ENCODE data around the gene ATP6V0D1.
"Not testable (repeated sequence)": the region's sequence is repeated elsewhere in the genome, so short reads cannot be mapped to it uniquely, and the experiment has no call there.

The ATP6V0D1 gene

GRCh38 chr16:67429799-67430503 is 51.0 kb downstream of the ATP6V0D1 start:
- no peak for DNase-seq (ENCODE audit: low read depth in 4 of 4, low spot score in 1 of 4)

GRCh38 chr16:67429053-67429798 is 51.7 kb downstream of the ATP6V0D1 start:
- DNase-seq (ENCODE audit: low read depth in 4 of 4, low spot score in 1 of 4): no peak

GRCh38 chr16:67428146-67428731 is 52.7 kb downstream of the ATP6V0D1 start:
- DNase-seq (ENCODE audit: low read depth in 4 of 4, low spot score in 1 of 4): peak in 3 of 4 experiments; percentile 35 to 39 (median 38)

- no peak for DNase-seq (ENCODE audit: low read depth in 4 of 4, low spot score in 1 of 4)
These were observed 54.0 kb downstream of the ATP6V0D1 start for GRCh38 chr16:67426950-67427349.

GRCh38 chr16:67426022-67426421 is 54.9 kb downstream of the ATP6V0D1 start:
- no peak for DNase-seq (ENCODE audit: low read depth in 4 of 4, low spot score in 1 of 4)

GRCh38 chr16:67425580-67425979 is 55.4 kb downstream of the ATP6V0D1 start:
- DNase-seq (ENCODE audit: low read depth in 4 of 4, low spot score in 1 of 4): no peak

GRCh38 chr16:67425061-67425460 is 55.9 kb downstream of the ATP6V0D1 start:
- DNase-seq (ENCODE audit: low read depth in 4 of 4, low spot score in 1 of 4): no peak

- no peak for DNase-seq (ENCODE audit: low read depth in 4 of 4, low spot score in 1 of 4)
These were observed 56.7 kb downstream of the ATP6V0D1 start for GRCh38 chr16:67424261-67424615.

GRCh38 chr16:67423611-67424260 is 57.2 kb downstream of the ATP6V0D1 start:
- DNase-seq (ENCODE audit: low read depth in 4 of 4, low spot score in 1 of 4): no peak

- no peak for DNase-seq (ENCODE audit: low read depth in 4 of 4, low spot score in 1 of 4)
These were observed 57.9 kb downstream of the ATP6V0D1 start for GRCh38 chr16:67423015-67423414.

- no peak for DNase-seq (ENCODE audit: low read depth in 4 of 4, low spot score in 1 of 4)
These were observed 59.9 kb downstream of the ATP6V0D1 start for GRCh38 chr16:67421030-67421429.

GRCh38 chr16:67419931-67420330 is 61.0 kb downstream of the ATP6V0D1 start:
- DNase-seq (ENCODE audit: low read depth in 4 of 4, low spot score in 1 of 4): no peak

- no peak for DNase-seq (ENCODE audit: low read depth in 4 of 4, low spot score in 1 of 4)
These were observed 61.5 kb downstream of the ATP6V0D1 start for GRCh38 chr16:67419502-67419901.

GRCh38 chr16:67417333-67418061 is 63.5 kb downstream of the ATP6V0D1 start:
- DNase-seq (ENCODE audit: low read depth in 4 of 4, low spot score in 1 of 4): no peak

GRCh38 chr16:67415872-67416793 is 64.8 kb downstream of the ATP6V0D1 start, which contains the start of gene ZDHHC1:
TSS of gene ZDHHC1 (minus strand) at chr16:67416477. CDS start at chr16:67407775, 8,702 bp downstream.
- DNase-seq (ENCODE audit: low read depth in 4 of 4, low spot score in 1 of 4): peak in 2 of 4 experiments; percentile 31 to 43

GRCh38 chr16:67415421-67415820 is 65.5 kb downstream of the ATP6V0D1 start:
- DNase-seq (ENCODE audit: low read depth in 4 of 4, low spot score in 1 of 4): not testable (repeated sequence)

- no peak for DNase-seq (ENCODE audit: low read depth in 4 of 4, low spot score in 1 of 4)
These were observed 66.7 kb downstream of the ATP6V0D1 start for GRCh38 chr16:67413978-67414911.

GRCh38 chr16:67412294-67412693 is 68.7 kb downstream of the ATP6V0D1 start:
- no peak for DNase-seq (ENCODE audit: low read depth in 4 of 4, low spot score in 1 of 4)

GRCh38 chr16:67411339-67411738 is 69.6 kb downstream of the ATP6V0D1 start:
- no peak for DNase-seq (ENCODE audit: low read depth in 4 of 4, low spot score in 1 of 4)

Data from stimulated activated CD4-positive, alpha-beta T cell treated with anti-CD3 and anti-CD28 coated beads, Interleukin-1b, Interleukin-23, amount 100 ng/mL, for 24 hours (primary cell).